PC-3 (cell line): ENCODE data around the gene ARHGEF2. TPM values are rescaled to one million over a fixed set of nuclear protein-coding genes. Genes with fewer than 3 reads are reported as not detected.

Source experiments
- ATAC-seq: fragments of 200-7000 bp; cut with Tn5 transposase; 2 replicates; pipeline ENCODE4 v1.9.1; 2020; ENCODE audit warnings: mild to moderate bottlenecking, moderate library complexity
- BruUV-seq: library from RNA; stranded (reverse); fragments of 400-500 nt; replicated peaks from 2 replicates; lab custom pipeline; 2021; lab: Mats Ljungman, UMichigan
- CTCF ChIA-PET: fragments of 300-600 bp; sonication (Branson Sonifier 250); formaldehyde crosslinking; loops from one replicate; lab custom pipeline; 2022; ENCODE audit warnings: antibody characterized with exemption; lab: Charles Lee
- POLR2A ChIA-PET: fragments of 300-600 bp; sonication (Branson Sonifier 250); formaldehyde crosslinking; loops from one replicate; lab custom pipeline; 2022; ENCODE audit warnings: antibody characterized with exemption; ENCODE audit not compliant: unreplicated experiment; lab: Charles Lee
- DNase-seq: peaks from one replicate; pipeline ENCODE4 v3.0.0-alpha.2; 2015
- H2AFZ ChIP-seq: fragments of 300-600 bp; sonication (generic); 2 replicates; pipeline ENCODE4 v1.6.0; 2016; ENCODE audit warnings: antibody characterized with exemption, low read length
- H3F3A ChIP-seq: fragments of 300-600 bp; sonication (generic); one replicate; pipeline ENCODE4 v1.6.0; 2017; ENCODE audit warnings: antibody characterized with exemption, low read length, control low read depth, mild to moderate bottlenecking; ENCODE audit not compliant: unreplicated experiment
- H3K27ac ChIP-seq: fragments of 300-600 bp; sonication (generic); 2 replicates; pipeline ENCODE4 v1.5.1; 2016; ENCODE audit warnings: mild to moderate bottlenecking, low read length
- H3K27me3 ChIP-seq: fragments of 300-600 bp; sonication (generic); 2 replicates; pipeline ENCODE4 v1.6.1; 2016; ENCODE audit warnings: low read length, mixed read lengths
- H3K36me3 ChIP-seq: fragments of 300-600 bp; sonication (generic); 2 replicates; pipeline ENCODE4 v1.6.1; 2016; ENCODE audit warnings: low read depth, mixed run types, low read length, mixed read lengths
- H3K4me1 ChIP-seq: fragments of 300-600 bp; sonication (generic); 2 replicates; pipeline ENCODE4 v1.5.1; 2016; ENCODE audit warnings: low read length; ENCODE audit not compliant: insufficient read depth
- H3K4me2 ChIP-seq: fragments of 300-600 bp; sonication (generic); 2 replicates; pipeline ENCODE4 v1.6.0; 2016; ENCODE audit warnings: low read length
- H3K4me3 ChIP-seq: fragments of 300-600 bp; sonication (generic); 2 replicates; pipeline ENCODE4 v1.5.1; 2016; ENCODE audit warnings: mild to moderate bottlenecking, low read length, mixed read lengths
- H3K79me2 ChIP-seq: fragments of 300-600 bp; sonication (generic); 2 replicates; pipeline ENCODE4 v1.6.1; 2017; ENCODE audit warnings: low read length, mixed read lengths
- H3K9ac ChIP-seq: fragments of 300-600 bp; sonication (generic); 2 replicates; pipeline ENCODE4 v1.6.0; 2016; ENCODE audit warnings: mild to moderate bottlenecking, low read length
- H3K9me2 ChIP-seq: fragments of 300-600 bp; sonication (generic); replicated peaks from 2 replicates; pipeline ENCODE4 v1.6.1; 2016; ENCODE audit warnings: mixed run types, low read length, mixed read lengths
- H3K9me3 ChIP-seq: fragments of 300-600 bp; sonication (generic); 2 replicates; pipeline ENCODE4 v1.6.1; 2016; ENCODE audit warnings: low read length, mixed read lengths
- H4K20me1 ChIP-seq: fragments of 300-600 bp; sonication (generic); 2 replicates; pipeline ENCODE4 v1.6.1; 2016; ENCODE audit warnings: low read length, mixed read lengths
- EZH2 ChIP-seq: fragments of 300-600 bp; sonication (generic); IDR thresholded peaks from one replicate; pipeline ENCODE4 v1.6.1; 2017; ENCODE audit warnings: antibody characterized with exemption, mild to moderate bottlenecking, low read length; ENCODE audit not compliant: unreplicated experiment
- EZH2phosphoT487 ChIP-seq: fragments of 300-600 bp; sonication (generic); IDR thresholded peaks from 2 replicates; pipeline ENCODE4 v1.6.1; 2018; ENCODE audit warnings: mild to moderate bottlenecking, antibody characterized with exemption, low read length, borderline replicate concordance
- intact Hi-C: fragments of 100-400 bp; cut with micrococcal nuclease; formaldehyde crosslinking; loops from 2 replicates; pipeline ENCODE4 v1.9.0; 2023
- total RNA-seq: library from RNA; depleted of rRNA; stranded (reverse); fragments of >200 nt; gene quantifications from 2 replicates; pipeline ENCODE4 v1.2.3, GENCODE V29; 2014
- TF ChIP-seq, protein P1 (sequence below): fragments of 300-600 bp; sonication (generic); conservative IDR thresholded peaks from 2 replicates; pipeline ENCODE4 v1.5.1; 2017; ENCODE audit warnings: antibody characterized with exemption, low read depth, mild to moderate bottlenecking, low read length

The ARHGEF2 gene
- total RNA-seq, 1 experiment from 2014 or later = 65.9 TPM

DNA sequence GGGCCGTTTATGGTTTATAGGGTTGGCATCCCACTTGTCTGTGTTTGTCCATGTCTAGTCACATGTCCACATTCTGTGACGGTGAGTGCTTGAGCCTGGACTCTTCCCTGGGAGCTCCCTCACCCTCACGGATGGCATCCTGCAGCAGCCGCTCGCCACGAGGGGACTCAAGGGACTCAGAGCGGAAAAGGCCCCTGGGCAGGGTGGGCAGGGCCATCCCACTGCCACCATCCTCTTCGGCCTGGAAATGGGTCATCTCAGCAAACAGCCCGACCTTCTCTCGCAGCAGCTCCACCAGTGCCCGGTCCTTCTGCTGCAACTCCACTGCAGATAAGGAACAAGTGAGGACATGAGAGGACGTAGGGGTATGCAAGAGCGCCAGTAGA, 25.8 kb downstream of the ARHGEF2 start:
- Histone ChIP-seq H3K4me3 (no peak overlapping the region), H3K4me1 (no peaks in the 10 kb centered on the region), H3F3A (no peaks in the 10 kb centered on the region), H3K4me2 (no peak overlapping the region), H3K27me3 (no peaks in the 10 kb centered on the region), H3K9ac (no peak overlapping the region), H3K9me2 (no peaks in the 10 kb centered on the region), H2AFZ (no peak overlapping the region), H3K9me3 (no peaks in the 10 kb centered on the region), H3K79me2 (no peaks in the 10 kb centered on the region), H3K27ac (no peak overlapping the region), H3K36me3 (peaks cover 51% of the 10 kb centered on the region), H4K20me1 (no peaks in the 10 kb centered on the region)
- intact Hi-C loops = no loop called here
- DNase-seq (no peak), ATAC-seq (no peak)
- BruUV-seq = no TSS peak
- TF ChIP-seq EZH2phosphoT487 (no peak), EZH2 (no peak)
- TF ChIP-seq, protein P1, sequence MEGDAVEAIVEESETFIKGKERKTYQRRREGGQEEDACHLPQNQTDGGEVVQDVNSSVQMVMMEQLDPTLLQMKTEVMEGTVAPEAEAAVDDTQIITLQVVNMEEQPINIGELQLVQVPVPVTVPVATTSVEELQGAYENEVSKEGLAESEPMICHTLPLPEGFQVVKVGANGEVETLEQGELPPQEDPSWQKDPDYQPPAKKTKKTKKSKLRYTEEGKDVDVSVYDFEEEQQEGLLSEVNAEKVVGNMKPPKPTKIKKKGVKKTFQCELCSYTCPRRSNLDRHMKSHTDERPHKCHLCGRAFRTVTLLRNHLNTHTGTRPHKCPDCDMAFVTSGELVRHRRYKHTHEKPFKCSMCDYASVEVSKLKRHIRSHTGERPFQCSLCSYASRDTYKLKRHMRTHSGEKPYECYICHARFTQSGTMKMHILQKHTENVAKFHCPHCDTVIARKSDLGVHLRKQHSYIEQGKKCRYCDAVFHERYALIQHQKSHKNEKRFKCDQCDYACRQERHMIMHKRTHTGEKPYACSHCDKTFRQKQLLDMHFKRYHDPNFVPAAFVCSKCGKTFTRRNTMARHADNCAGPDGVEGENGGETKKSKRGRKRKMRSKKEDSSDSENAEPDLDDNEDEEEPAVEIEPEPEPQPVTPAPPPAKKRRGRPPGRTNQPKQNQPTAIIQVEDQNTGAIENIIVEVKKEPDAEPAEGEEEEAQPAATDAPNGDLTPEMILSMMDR = no peak
- ChIA-PET POLR2A (no interaction called here), CTCF (no interaction called here)

DNA sequence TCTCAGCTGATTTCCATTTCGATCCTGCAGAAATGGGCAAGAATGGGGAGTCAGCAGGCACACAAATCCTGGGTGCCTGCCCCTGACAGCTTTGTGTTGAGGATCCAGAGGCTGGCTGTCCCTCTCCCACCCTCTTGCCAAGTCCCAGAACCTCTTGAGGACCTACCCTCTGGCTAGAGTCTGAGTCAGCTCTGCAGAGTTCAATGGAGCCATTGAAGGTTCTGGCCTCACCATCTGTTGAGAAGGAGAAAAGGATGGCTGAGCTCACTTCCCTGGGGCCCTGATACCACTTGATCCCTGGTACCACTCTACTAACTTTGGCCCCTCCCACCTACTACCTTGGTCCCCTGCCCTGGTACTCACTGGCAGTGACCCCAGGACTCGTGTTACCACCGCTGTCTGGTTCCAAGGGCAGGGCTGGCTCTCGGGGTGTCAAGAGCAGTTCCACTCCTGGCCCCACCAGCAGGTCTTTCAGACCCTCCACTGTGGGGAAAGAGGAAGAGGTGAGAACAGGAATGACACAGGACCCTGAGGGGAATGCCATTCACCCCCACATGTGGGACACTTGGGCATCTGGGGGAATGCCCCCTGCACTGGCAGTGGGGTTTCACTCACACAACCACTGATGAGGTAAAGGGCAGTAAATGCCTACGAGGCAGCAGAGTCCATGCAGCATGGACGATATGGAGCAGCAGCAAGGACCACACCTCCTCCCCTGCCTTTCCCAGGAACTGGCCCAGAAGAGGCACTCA, 26.4 kb downstream of the ARHGEF2 start:
- no TSS peak for BruUV-seq
- no peaks in the 10 kb centered on the region for H3F3A ChIP-seq
- ATAC-seq (no peak; the same call in 1 of the 2 replicates), DNase-seq (no peak)
- H3K27me3 ChIP-seq = no peaks in the 10 kb centered on the region
- no peaks in the 10 kb centered on the region for H3K9me2 ChIP-seq
- CTCF ChIA-PET = no interaction called here
- no peak overlapping the region for H3K4me2 ChIP-seq
- no peaks in the 10 kb centered on the region for H3K4me1 ChIP-seq
- intact Hi-C loops = no loop called here
- POLR2A ChIA-PET = no interaction called here
- TF ChIP-seq, protein P1 = no peak
- TF ChIP-seq EZH2phosphoT487 (no peak), EZH2 (no peak)
- H3K27ac ChIP-seq = no peak overlapping the region
- H3K79me2 ChIP-seq = no peaks in the 10 kb centered on the region
- H3K9ac ChIP-seq = no peak overlapping the region
- H4K20me1 ChIP-seq = no peaks in the 10 kb centered on the region
- no peaks in the 10 kb centered on the region for H3K9me3 ChIP-seq
- peaks cover 51% of the 10 kb centered on the region for H3K36me3 ChIP-seq
- no peak overlapping the region for H3K4me3 ChIP-seq
- no peak overlapping the region for H2AFZ ChIP-seq

DNA sequence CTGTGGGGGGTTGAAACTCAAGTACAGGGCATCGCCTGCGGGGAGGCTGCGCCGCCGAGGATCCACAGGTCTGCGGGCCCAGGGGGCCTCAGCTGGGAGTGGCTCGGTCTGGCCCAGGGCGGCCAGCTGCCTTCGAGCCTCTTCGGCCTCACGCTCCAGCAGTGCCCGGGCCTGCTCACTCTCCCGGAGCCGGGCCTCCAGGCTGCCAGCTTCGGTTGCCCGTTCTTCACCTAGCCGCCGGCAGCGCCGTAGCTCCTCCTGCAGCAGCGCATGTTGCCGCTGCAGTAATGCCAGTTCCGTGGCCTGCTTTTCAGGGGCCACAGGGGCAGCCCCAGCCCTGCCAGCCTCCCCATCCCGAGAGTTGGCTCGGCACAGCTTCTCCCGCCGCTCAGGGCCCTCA, 27.5 kb downstream of the ARHGEF2 start:
- peaks cover 59% of the 10 kb centered on the region for H3K36me3 ChIP-seq
- intact Hi-C loops = no loop called here

More for the DNA sequence above, 27.5 kb downstream of the ARHGEF2 start:
- Histone ChIP-seq H3K27ac (no peak overlapping the region), H4K20me1 (no peaks in the 10 kb centered on the region), H3K4me1 (no peaks in the 10 kb centered on the region), H3K4me3 (no peak overlapping the region), H3K9me2 (no peaks in the 10 kb centered on the region), H3K27me3 (no peaks in the 10 kb centered on the region), H3K9ac (no peak overlapping the region), H3K9me3 (no peaks in the 10 kb centered on the region), H3K79me2 (no peaks in the 10 kb centered on the region), H3K4me2 (no peak overlapping the region), H2AFZ (no peak overlapping the region), H3F3A (no peaks in the 10 kb centered on the region)
- TF ChIP-seq EZH2phosphoT487 (no peak), EZH2 (no peak)
- TF ChIP-seq, protein P1 = no peak
- ChIA-PET POLR2A (no interaction called here), CTCF (no interaction called here)
- no peak for DNase-seq
- no TSS peak for BruUV-seq
- ATAC-seq = no peak
